Mesenchymal stem cell (in vitro differentiated cells and primary cell): ENCODE results near the gene NMUR1.

Experiments used
- DNase-seq: peaks from one replicate; pipeline ENCODE4 v3.0.0-alpha.2; 2013
- H2AFZ ChIP-seq: one replicate; pipeline ENCODE4 v1.6.1; 2013; ENCODE audit warnings: low read depth, mild to moderate bottlenecking, control low read depth, inconsistent platforms, low read length, moderate library complexity
- H2AK5ac ChIP-seq: 2 replicates; pipeline ENCODE4 v1.6.1; 2013; ENCODE audit warnings: low read length, moderate library complexity, mild to moderate bottlenecking, inconsistent platforms; ENCODE audit not compliant: severe bottlenecking
- H2BK120ac ChIP-seq: one replicate; pipeline ENCODE4 v1.6.1; 2013; ENCODE audit warnings: low read depth, mild to moderate bottlenecking, inconsistent platforms, low read length, moderate library complexity
- H2BK12ac ChIP-seq, 2 experiments: one replicate each; pipeline ENCODE4 v1.6.1; 2013; ENCODE audit warnings: inconsistent platforms in 2 of 2, low read length in 2 of 2, mild to moderate bottlenecking in 2 of 2, moderate library complexity in 2 of 2, control low read depth in 1 of 2
- H2BK15ac ChIP-seq: one replicate; pipeline ENCODE4 v1.6.1; 2013; ENCODE audit warnings: mild to moderate bottlenecking, low read depth, inconsistent platforms; ENCODE audit not compliant: poor library complexity, severe bottlenecking
- H2BK5ac ChIP-seq: 2 replicates; pipeline ENCODE4 v1.6.1; 2013; ENCODE audit warnings: low read depth, mild to moderate bottlenecking, low read length, control low read depth, inconsistent platforms; ENCODE audit not compliant: poor library complexity, severe bottlenecking
- H3K14ac ChIP-seq, 2 experiments: one replicate each; pipeline ENCODE4 v1.6.1; 2013; ENCODE audit warnings: inconsistent platforms in 2 of 2, low read length in 2 of 2, control low read depth in 1 of 2, mild to moderate bottlenecking in 1 of 2, moderate library complexity in 1 of 2
- H3K18ac ChIP-seq, 2 experiments: one replicate each; pipeline ENCODE4 v1.6.1; 2013; ENCODE audit warnings: inconsistent platforms in 2 of 2, low read length in 2 of 2, control low read depth in 1 of 2, low read depth in 1 of 2, mild to moderate bottlenecking in 1 of 2
- H3K23ac ChIP-seq, 2 experiments: one replicate each; pipeline ENCODE4 v1.6.1; 2013; ENCODE audit warnings: inconsistent platforms in 2 of 2, low read length in 2 of 2, mild to moderate bottlenecking in 2 of 2, moderate library complexity in 2 of 2, control low read depth in 1 of 2
- H3K27ac ChIP-seq: 2 replicates; pipeline ENCODE4 v1.5.1; 2013; ENCODE audit warnings: mild to moderate bottlenecking, moderate library complexity, low read length, control low read depth, inconsistent platforms; ENCODE audit not compliant: poor library complexity, severe bottlenecking
- H3K27me3 ChIP-seq, 2 experiments: 2 replicates each; pipeline versions ENCODE4 v1.6.1 to v1.7.0; 2013; ENCODE audit warnings: low read length in 2 of 2, mild to moderate bottlenecking in 2 of 2, moderate library complexity in 2 of 2, control low read depth in 1 of 2, inconsistent platforms in 1 of 2; ENCODE audit not compliant: control insufficient read depth in 1 of 2, insufficient read depth in 1 of 2
- H3K36me3 ChIP-seq, 2 experiments: 2 replicates each; pipeline versions ENCODE4 v1.6.1 to v1.7.0; 2013; ENCODE audit warnings: low read length in 2 of 2, control low read depth in 1 of 2, inconsistent platforms in 1 of 2, low read depth in 1 of 2, mild to moderate bottlenecking in 1 of 2; ENCODE audit not compliant: insufficient read depth in 2 of 2, control insufficient read depth in 1 of 2
- H3K4ac ChIP-seq, 2 experiments: one replicate each; pipeline ENCODE4 v1.6.1; 2013; ENCODE audit warnings: inconsistent platforms in 2 of 2, low read length in 2 of 2, mild to moderate bottlenecking in 2 of 2, moderate library complexity in 2 of 2, control low read depth in 1 of 2, low read depth in 1 of 2
- H3K4me1 ChIP-seq: 2 replicates; pipeline ENCODE4 v1.6.1; 2013; ENCODE audit warnings: low read depth, low read length, control low read depth; ENCODE audit not compliant: control insufficient read depth, insufficient read depth
- H3K4me2 ChIP-seq: 2 replicates; pipeline ENCODE4 v1.6.1; 2013; ENCODE audit warnings: low read length, mild to moderate bottlenecking, inconsistent platforms; ENCODE audit not compliant: poor library complexity, severe bottlenecking
- H3K4me3 ChIP-seq, 2 experiments: 2 replicates each; pipeline versions ENCODE4 v1.5.1 to v1.7.0; 2013; ENCODE audit warnings: low read length in 2 of 2, mild to moderate bottlenecking in 2 of 2, control low read depth in 1 of 2, low read depth in 1 of 2; ENCODE audit not compliant: insufficient read depth in 1 of 2
- H3K79me1 ChIP-seq: replicated peaks from 2 replicates; pipeline ENCODE4 v1.6.1; 2013; ENCODE audit warnings: mild to moderate bottlenecking, control low read depth, low read length, inconsistent platforms; ENCODE audit not compliant: poor library complexity, severe bottlenecking
- H3K9ac ChIP-seq: 2 replicates; pipeline ENCODE4 v1.7.0; 2013; ENCODE audit warnings: mild to moderate bottlenecking, low read length, moderate library complexity
- H3K9me3 ChIP-seq: 2 replicates; pipeline ENCODE4 v1.7.0; 2013; ENCODE audit warnings: mild to moderate bottlenecking, low read length; ENCODE audit not compliant: control insufficient read depth
- H4K8ac ChIP-seq: one replicate; pipeline ENCODE4 v1.6.1; 2013; ENCODE audit warnings: inconsistent platforms, mild to moderate bottlenecking, low read length, moderate library complexity
- H4K91ac ChIP-seq: one replicate; pipeline ENCODE4 v1.6.1; 2013; ENCODE audit warnings: mild to moderate bottlenecking, low read length, inconsistent platforms
- WGBS: methylation state at CpG from one replicate; pipeline ENCODE4 v1.1.7; 2013; ENCODE audit warnings: mixed read lengths; 5-methylcytosine and 5-hydroxymethylcytosine counted together

Gene NMUR1

DNA sequence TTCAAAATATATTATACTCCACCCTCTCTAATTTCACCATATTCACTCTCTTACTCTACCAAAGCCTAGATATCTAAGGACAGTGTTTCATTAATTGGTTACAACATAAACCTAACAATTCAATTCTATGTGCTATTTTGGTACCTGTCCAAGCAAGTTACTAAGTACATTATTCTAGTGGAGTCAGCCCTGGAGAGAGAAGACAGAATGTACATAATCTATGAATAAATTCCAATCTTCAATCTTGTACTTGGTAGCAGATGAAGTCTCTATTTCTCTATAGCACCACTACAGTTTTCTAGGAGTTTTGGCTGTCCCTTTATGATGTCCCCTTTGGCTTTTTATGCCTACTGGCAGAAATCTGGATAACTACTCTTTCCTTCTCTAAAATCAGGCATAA is 27.6 kb downstream of the NMUR1 start:
- no peak overlapping the region for H3K27ac ChIP-seq

DNA sequence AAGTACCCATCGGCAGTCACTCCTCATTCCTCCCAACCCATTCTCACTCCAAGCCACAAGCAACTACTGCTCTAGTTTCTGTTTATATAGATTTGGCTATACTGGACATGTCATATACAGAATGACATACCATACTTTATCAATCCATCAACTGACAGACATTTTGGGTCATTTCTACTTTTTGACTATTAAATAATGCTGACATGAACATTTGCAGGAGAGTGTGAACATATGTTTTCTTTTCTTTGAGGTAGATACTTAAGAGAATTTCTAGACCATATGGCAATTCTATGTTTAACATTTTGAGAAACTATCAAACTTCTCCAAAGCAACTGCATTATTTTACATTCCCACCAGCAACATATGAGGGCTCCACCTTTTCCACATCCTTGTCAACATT is 32.6 kb downstream of the NMUR1 start:
- Histone ChIP-seq H3K4me1 (no peaks in the 10 kb centered on the region), H3K4ac (no peak overlapping the region), H3K27ac (no peak overlapping the region), H3K18ac (no peak overlapping the region), H3K9ac (no peak overlapping the region), H3K14ac (no peak overlapping the region), H3K4me3 (no peak overlapping the region), H2BK15ac (no peak overlapping the region), H2BK5ac (no peak overlapping the region), H3K23ac (no peak overlapping the region), H3K36me3 (no peaks in the 10 kb centered on the region), H4K91ac (no peak overlapping the region), H2BK12ac (no peak overlapping the region), H3K27me3 (no peaks in the 10 kb centered on the region), H2AFZ (no peak overlapping the region), H3K4me2 (no peak overlapping the region), H2BK120ac (no peak overlapping the region), H2AK5ac (no peak overlapping the region), H3K79me1 (no peaks in the 10 kb centered on the region), H3K9me3 (no peaks in the 10 kb centered on the region), H4K8ac (no peak overlapping the region)
- 86% methylated on average over 1 of the region's 1 CpG for WGBS
- no peak for DNase-seq

More for the DNA sequence above, 27.6 kb downstream of the NMUR1 start:
- Histone ChIP-seq H3K4me3 (no peak overlapping the region), H4K8ac (no peak overlapping the region), H3K36me3 (no peaks in the 10 kb centered on the region), H2AK5ac (no peak overlapping the region), H4K91ac (no peak overlapping the region), H2BK120ac (no peak overlapping the region), H3K4ac (no peak overlapping the region), H2BK12ac (no peak overlapping the region), H3K23ac (no peak overlapping the region), H3K9me3 (no peaks in the 10 kb centered on the region), H3K79me1 (no peaks in the 10 kb centered on the region), H2AFZ (no peak overlapping the region), H3K4me2 (no peak overlapping the region), H3K4me1 (no peaks in the 10 kb centered on the region), H3K18ac (no peak overlapping the region), H3K14ac (no peak overlapping the region), H2BK5ac (no peak overlapping the region), H3K9ac (no peak overlapping the region), H3K27me3 (no peaks in the 10 kb centered on the region), H2BK15ac (no peak overlapping the region)
- DNase-seq = no peak

DNA sequence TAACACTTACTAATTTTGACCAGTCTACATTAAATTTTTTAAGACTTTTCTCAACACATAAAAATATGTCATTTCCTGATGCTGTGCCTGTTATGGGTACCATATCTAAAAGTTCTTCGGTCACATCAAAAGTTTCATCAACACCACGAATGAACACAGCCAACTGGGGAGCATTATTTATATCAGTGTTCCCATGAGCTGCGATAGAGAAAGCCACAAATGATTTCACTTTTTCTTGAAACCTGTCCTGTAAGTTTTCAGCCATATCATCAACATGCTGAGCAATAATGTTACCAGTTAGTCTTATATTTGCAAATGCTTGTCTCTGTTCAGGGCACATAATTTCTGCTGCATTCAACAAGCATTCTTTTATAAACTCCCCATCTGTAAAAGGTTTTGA is 35.6 kb downstream of the NMUR1 start:
- Histone ChIP-seq H2BK15ac (no peak overlapping the region), H3K4me1 (no peaks in the 10 kb centered on the region), H3K36me3 (no peaks in the 10 kb centered on the region), H3K14ac (no peak overlapping the region), H2BK120ac (no peak overlapping the region), H3K4me2 (no peak overlapping the region), H3K4me3 (no peak overlapping the region), H3K23ac (no peak overlapping the region), H3K27me3 (no peaks in the 10 kb centered on the region), H3K9ac (no peak overlapping the region), H2BK5ac (no peak overlapping the region), H3K27ac (no peak overlapping the region), H2BK12ac (no peak overlapping the region), H3K18ac (no peak overlapping the region), H4K8ac (no peak overlapping the region), H3K4ac (no peak overlapping the region), H3K79me1 (no peaks in the 10 kb centered on the region), H2AK5ac (no peak overlapping the region), H4K91ac (no peak overlapping the region), H2AFZ (no peak overlapping the region), H3K9me3 (no peaks in the 10 kb centered on the region)
- WGBS = 79% methylated on average over 3 of the region's 3 CpGs
- no peak for DNase-seq

DNA sequence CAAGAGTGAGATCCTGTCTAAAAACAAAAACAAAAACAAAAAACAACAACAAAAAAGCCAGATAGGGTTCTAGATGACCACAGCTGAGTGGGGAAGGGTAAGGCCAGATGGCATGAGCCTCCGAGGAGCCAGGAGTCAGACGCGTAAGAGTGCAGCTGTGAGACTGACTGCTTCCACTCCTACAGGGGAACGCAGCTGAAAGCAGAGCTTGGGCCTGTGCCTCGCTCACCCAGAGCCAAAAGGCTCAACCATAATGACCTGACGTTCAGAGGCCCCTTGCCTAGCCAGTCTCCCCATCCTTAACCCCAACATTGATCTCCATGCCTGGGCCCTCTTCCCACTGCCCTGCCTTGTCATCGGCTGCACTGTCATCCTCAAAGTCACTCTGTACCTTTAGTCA is 39.4 kb downstream of the NMUR1 start:
- Histone ChIP-seq H3K79me1 (no peaks in the 10 kb centered on the region), H3K27ac (no peak overlapping the region), H2BK12ac (no peak overlapping the region), H2BK5ac (no peak overlapping the region), H4K8ac (no peak overlapping the region), H3K4me1 (no peaks in the 10 kb centered on the region), H4K91ac (no peak overlapping the region), H3K18ac (no peak overlapping the region), H3K14ac (peak overlapping the region in 1 of 2 experiments; percentile 4), H3K9ac (no peak overlapping the region), H2BK120ac (no peak overlapping the region), H2AK5ac (no peak overlapping the region), H2BK15ac (no peak overlapping the region), H3K27me3 (no peaks in the 10 kb centered on the region), H3K4me2 (no peak overlapping the region), H3K4me3 (no peak overlapping the region), H3K4ac (no peak overlapping the region), H2AFZ (no peak overlapping the region), H3K23ac (no peak overlapping the region), H3K9me3 (no peaks in the 10 kb centered on the region), H3K36me3 (no peaks in the 10 kb centered on the region)
- DNase-seq = no peak
- 94% methylated on average over 7 of the region's 7 CpGs for WGBS
